ENCODE measurements around the gene MYL10. TPM values are rescaled to one million over a fixed set of nuclear protein-coding genes. Genes with fewer than 3 reads are reported as not detected.

Gene MYL10
- total RNA-seq: not detected in 2 replicates
- not detected in 2 replicates for polyA plus RNA-seq
- polyA plus RNA-seq (2011; cell fraction: cytosol; rRNA removed): not detected in 2 replicates
- not detected in 2 replicates for polyA plus RNA-seq (2011; cell fraction: nucleus; rRNA removed)
- polyA plus RNA-seq (2012): not detected in 2 replicates
- not detected in 2 replicates for polyA minus RNA-seq
- polyA minus RNA-seq (2011; cell fraction: cytosol; rRNA and poly(A)+ RNA removed): not detected
- polyA minus RNA-seq (2011; cell fraction: nucleus; rRNA and poly(A)+ RNA removed): not detected in 2 replicates
- Bru-seq, nascent RNA: not detected
- BruChase-seq, experiment 1, labeled RNA remaining after a 6-hour chase: not detected
- BruChase-seq, experiment 2, labeled RNA remaining after a 2-hour chase: not detected
- long read RNA-seq: 0 reads

GRCh38 chr7:101629171-101629570, at the start of gene MYL10:
Gene MYL10, minus strand, starts transcription at chr7:101629296. Its CDS starts 178 bp downstream, at chr7:101629118.
- Histone ChIP-seq H3K36me3 (ENCODE audit: control insufficient read depth in 2 of 2, extremely low read depth in 1 of 2, insufficient read depth in 2 of 2, low read length in 2 of 2) (no peaks in the 10 kb centered on the region), H3K9ac (replicated peaks; ENCODE audit: extremely low read depth, insufficient read depth, low read length) (no peak within 1 kb of the TSS), H3K9me3 (replicated peaks; ENCODE audit: control insufficient read depth, insufficient read depth, low read length) (no peaks in the 10 kb centered on the region), H3K27me3 (ENCODE audit: control insufficient read depth in 2 of 2, insufficient read depth in 2 of 2, low read length in 2 of 2) (peaks cover 0 to 7% of the 10 kb centered on the region in 2 experiments), H3K9me1 (replicated peaks; ENCODE audit: control insufficient read depth, extremely low read depth, insufficient read depth, low read length) (no peaks in the 10 kb centered on the region), H2AFZ (ENCODE audit: low read depth, low read length) (no peak within 1 kb of the TSS), H3K79me2 (ENCODE audit: control insufficient read depth, insufficient read depth, low read length) (no peaks in the 10 kb centered on the region), H3K4me1 (ENCODE audit: control insufficient read depth, extremely low read depth, insufficient read depth, low read length) (peaks cover 14% of the 10 kb centered on the region), H3K4me2 (ENCODE audit: insufficient read depth, low read length) (no peak within 1 kb of the TSS), H4K20me1 (replicated peaks; ENCODE audit: control insufficient read depth, extremely low read depth, insufficient read depth, low read length) (no peaks in the 10 kb centered on the region), H3K27ac (ENCODE audit: insufficient read depth, low read depth, low read length) (no peak within 1 kb of the TSS), H3K4me3 (replicated peaks in 1 of 3; ENCODE audit: insufficient read depth in 1 of 3, low read depth in 1 of 3, low read length in 3 of 3) (no peak within 1 kb of the TSS)
- TF ChIP-seq MAX (IDR thresholded peaks at IDR 0.05; ENCODE audit: insufficient read depth, insufficient read length): no peak
- TF ChIP-seq MYC (IDR thresholded peaks at IDR 0.05; ENCODE audit: low read depth, low read length): no peak
- TF ChIP-seq, protein P1, sequence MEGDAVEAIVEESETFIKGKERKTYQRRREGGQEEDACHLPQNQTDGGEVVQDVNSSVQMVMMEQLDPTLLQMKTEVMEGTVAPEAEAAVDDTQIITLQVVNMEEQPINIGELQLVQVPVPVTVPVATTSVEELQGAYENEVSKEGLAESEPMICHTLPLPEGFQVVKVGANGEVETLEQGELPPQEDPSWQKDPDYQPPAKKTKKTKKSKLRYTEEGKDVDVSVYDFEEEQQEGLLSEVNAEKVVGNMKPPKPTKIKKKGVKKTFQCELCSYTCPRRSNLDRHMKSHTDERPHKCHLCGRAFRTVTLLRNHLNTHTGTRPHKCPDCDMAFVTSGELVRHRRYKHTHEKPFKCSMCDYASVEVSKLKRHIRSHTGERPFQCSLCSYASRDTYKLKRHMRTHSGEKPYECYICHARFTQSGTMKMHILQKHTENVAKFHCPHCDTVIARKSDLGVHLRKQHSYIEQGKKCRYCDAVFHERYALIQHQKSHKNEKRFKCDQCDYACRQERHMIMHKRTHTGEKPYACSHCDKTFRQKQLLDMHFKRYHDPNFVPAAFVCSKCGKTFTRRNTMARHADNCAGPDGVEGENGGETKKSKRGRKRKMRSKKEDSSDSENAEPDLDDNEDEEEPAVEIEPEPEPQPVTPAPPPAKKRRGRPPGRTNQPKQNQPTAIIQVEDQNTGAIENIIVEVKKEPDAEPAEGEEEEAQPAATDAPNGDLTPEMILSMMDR (IDR thresholded peaks at IDR 0.05; ENCODE audit: extremely low read depth in 1 of 2, insufficient read depth in 1 of 2, low read depth in 1 of 2, low read length in 2 of 2): no peak
- TF ChIP-seq EZH2 (IDR thresholded peaks at IDR 0.05; ENCODE audit: borderline replicate concordance, low read depth, low read length, severe bottlenecking): no peak
- no peak for TF ChIP-seq JUN (IDR thresholded peaks at IDR 0.05; ENCODE audit: borderline replicate concordance, insufficient read depth, insufficient read length, low read depth)
- no peak for TF ChIP-seq POLR2A (IDR thresholded peaks at IDR 0.05; ENCODE audit: low read depth, low read length)
- no peak for TF ChIP-seq POLR2AphosphoS5 (IDR thresholded peaks at IDR 0.05; ENCODE audit: insufficient read depth, low read depth, low read length)
- TF ChIP-seq GATA2 (IDR thresholded peaks at IDR 0.05; ENCODE audit: insufficient read depth, insufficient read length, low read depth, low read length): no peak
- TF ChIP-seq FOS (IDR thresholded peaks at IDR 0.05; ENCODE audit: borderline replicate concordance, insufficient read depth, low read length): no peak
- no peak for DNase-seq (ENCODE audit: low read depth, low spot score)
- BruUV-seq (replicated peaks): no TSS peak
- POLR2A ChIA-PET: no interaction called here
- dilution Hi-C loops (cut with MboI; ENCODE audit: extremely low pct_ligation_motif_present, low sequenced_read_pairs) (no loop called here), intact Hi-C loops (cut with micrococcal nuclease) (no loop called here)
- no peak for FAIRE-seq
- CTCF ChIA-PET: no interaction called here

All from endothelial cell of umbilical vein (primary cell).